Activated CD8-positive, alpha-beta memory T cell treated with anti-CD3 and anti-CD28 coated beads for 1 hour (primary cell): ENCODE results near the gene PRSS2.
"Not testable (repeated sequence)": the region's sequence is repeated elsewhere in the genome, so short reads cannot be mapped to it uniquely, and the experiment has no call there.

Experiments
- DNase-seq, 2 donors: peaks; one replicate each; pipeline ENCODE4 v3.0.0-alpha.2; 2020; ENCODE audit warnings: low read depth in 1 of 2; ENCODE audit errors: extremely low read depth in 1 of 2

Gene PRSS2

GRCh38 chr7:142758312-142758711 lies 12.5 kb upstream of the PRSS2 start:
- DNase-seq: not testable (repeated sequence)

GRCh38 chr7:142759433-142759832 lies 11.3 kb upstream of the PRSS2 start:
- no peak for DNase-seq

- no peak for DNase-seq
Observed at GRCh38 chr7:142760071-142760642, 10.6 kb upstream of the PRSS2 start.

GRCh38 chr7:142761606-142762005 lies 9.2 kb upstream of the PRSS2 start:
- DNase-seq: not testable (repeated sequence)

GRCh38 chr7:142762104-142762503 lies 8.7 kb upstream of the PRSS2 start:
- DNase-seq: no peak

GRCh38 chr7:142767451-142767850 lies 3.3 kb upstream of the PRSS2 start:
- no peak for DNase-seq

- no peak for DNase-seq
Observed at GRCh38 chr7:142767861-142768260, 2.9 kb upstream of the PRSS2 start.

GRCh38 chr7:142768885-142769284 lies 1.9 kb upstream of the PRSS2 start:
- DNase-seq: not testable (repeated sequence)

GRCh38 chr7:142771353-142771723 lies 568 bp downstream of the PRSS2 start:
- DNase-seq: no peak

GRCh38 chr7:142772051-142772450 lies 1.3 kb downstream of the PRSS2 start:
- DNase-seq: no peak

- no peak for DNase-seq
Observed at GRCh38 chr7:142772673-142773072, 1.9 kb downstream of the PRSS2 start.

GRCh38 chr7:142773230-142773629 lies 2.5 kb downstream of the PRSS2 start:
- no peak for DNase-seq

- no peak for DNase-seq
Observed at GRCh38 chr7:142773937-142774744, 3.4 kb downstream of the PRSS2 start.

GRCh38 chr7:142774826-142775225 lies 4.1 kb downstream of the PRSS2 start:
- DNase-seq: no peak

- DNase-seq: not testable (repeated sequence)
Observed at GRCh38 chr7:142775351-142776115, 4.8 kb downstream of the PRSS2 start.

- DNase-seq: no peak
Observed at GRCh38 chr7:142776206-142776844, 5.6 kb downstream of the PRSS2 start.

GRCh38 chr7:142776845-142777225 lies 6.1 kb downstream of the PRSS2 start:
- not testable (repeated sequence) for DNase-seq

- no peak for DNase-seq
Observed at GRCh38 chr7:142777318-142777717, 6.5 kb downstream of the PRSS2 start.

GRCh38 chr7:142782922-142783900 lies 12.4 kb downstream of the PRSS2 start:
- peak in 1 of 2 donors; percentile 59 for DNase-seq

- no peak for DNase-seq
Observed at GRCh38 chr7:142784096-142784495, 13.3 kb downstream of the PRSS2 start.
